ENCODE results near the gene CTAG1A. TPM values are rescaled to one million over a fixed set of nuclear protein-coding genes. Genes with fewer than 3 reads are reported as not detected.

The CTAG1A gene
- total RNA-seq, 1 experiment from 2014 or later: not detected

- Histone ChIP-seq H3K9me3 (ENCODE audit: low read depth, low read length, poor library complexity, severe bottlenecking) (no peaks in the 10 kb centered on the region), H3K4me3 (ENCODE audit: low read depth, low read length, poor library complexity, severe bottlenecking) (no peak overlapping the region), H3K4me1 (ENCODE audit: insufficient read depth, low read length, poor library complexity, severe bottlenecking) (no peaks in the 10 kb centered on the region), H3K36me3 (ENCODE audit: insufficient read depth, low read length, poor library complexity, severe bottlenecking) (no peaks in the 10 kb centered on the region), H3K27ac (ENCODE audit: low read depth, low read length, poor library complexity, severe bottlenecking) (no peak overlapping the region), H3K27me3 (replicated peaks; ENCODE audit: insufficient read depth, low read depth, low read length, poor library complexity) (no peaks in the 10 kb centered on the region)
- CTCF ChIA-PET: no interaction called here
- TF ChIP-seq EZH2 (IDR thresholded peaks at IDR 0.05; ENCODE audit: borderline replicate concordance, low read depth, low read length, poor library complexity, severe bottlenecking): no peak
- TF ChIP-seq, protein P1, sequence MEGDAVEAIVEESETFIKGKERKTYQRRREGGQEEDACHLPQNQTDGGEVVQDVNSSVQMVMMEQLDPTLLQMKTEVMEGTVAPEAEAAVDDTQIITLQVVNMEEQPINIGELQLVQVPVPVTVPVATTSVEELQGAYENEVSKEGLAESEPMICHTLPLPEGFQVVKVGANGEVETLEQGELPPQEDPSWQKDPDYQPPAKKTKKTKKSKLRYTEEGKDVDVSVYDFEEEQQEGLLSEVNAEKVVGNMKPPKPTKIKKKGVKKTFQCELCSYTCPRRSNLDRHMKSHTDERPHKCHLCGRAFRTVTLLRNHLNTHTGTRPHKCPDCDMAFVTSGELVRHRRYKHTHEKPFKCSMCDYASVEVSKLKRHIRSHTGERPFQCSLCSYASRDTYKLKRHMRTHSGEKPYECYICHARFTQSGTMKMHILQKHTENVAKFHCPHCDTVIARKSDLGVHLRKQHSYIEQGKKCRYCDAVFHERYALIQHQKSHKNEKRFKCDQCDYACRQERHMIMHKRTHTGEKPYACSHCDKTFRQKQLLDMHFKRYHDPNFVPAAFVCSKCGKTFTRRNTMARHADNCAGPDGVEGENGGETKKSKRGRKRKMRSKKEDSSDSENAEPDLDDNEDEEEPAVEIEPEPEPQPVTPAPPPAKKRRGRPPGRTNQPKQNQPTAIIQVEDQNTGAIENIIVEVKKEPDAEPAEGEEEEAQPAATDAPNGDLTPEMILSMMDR (conservative IDR thresholded peaks at IDR 0.05; ENCODE audit: low read depth, low read length): no peak
- DNase-seq (ENCODE audit: low spot score): no peak
- intact Hi-C loops (cut with micrococcal nuclease; ENCODE audit: unreplicated experiment): no loop called here
- BruUV-seq (replicated peaks): no TSS peak
- POLR2A ChIA-PET (ENCODE audit: low non-redundant PET): no interaction called here
These were observed 17.3 kb downstream of the CTAG1A start for GRCh38 chrX:154602226-154602625.

DNA sequence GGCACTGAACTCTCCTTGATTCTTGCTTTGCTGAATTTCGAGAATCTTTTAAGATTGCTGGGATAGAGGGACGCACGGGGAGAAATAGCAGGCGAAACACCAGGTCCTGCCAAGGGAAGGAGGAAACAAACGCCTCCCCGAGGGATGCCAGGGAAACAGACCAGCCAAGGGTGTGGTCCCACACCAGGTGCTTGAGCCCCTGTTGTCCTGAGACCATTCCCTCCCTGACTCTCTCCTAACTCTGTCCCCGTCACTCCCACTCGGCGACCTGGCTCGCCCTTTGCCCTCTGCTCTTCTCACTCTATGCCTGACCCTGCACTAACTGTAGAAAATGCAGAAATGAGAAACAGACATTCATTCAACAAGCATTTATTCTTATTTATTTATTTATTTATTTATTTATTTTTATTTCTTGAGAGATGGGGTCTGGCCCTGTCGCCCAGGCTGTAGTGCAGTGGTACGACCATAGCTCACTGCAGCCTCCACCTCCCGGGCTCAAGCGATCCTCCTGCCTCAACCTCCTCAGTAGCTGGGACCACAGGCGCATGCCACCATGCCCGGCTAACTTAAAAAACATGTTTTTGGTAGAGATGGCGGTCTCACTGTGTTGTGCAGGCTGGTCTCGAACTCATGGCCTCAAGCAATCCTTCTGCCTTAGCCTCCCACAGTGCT, 18.0 kb downstream of the CTAG1A start:
- H3K9me3 ChIP-seq (ENCODE audit: low read depth, low read length, poor library complexity, severe bottlenecking): no peaks in the 10 kb centered on the region
- BruUV-seq (replicated peaks): no TSS peak
- CTCF ChIA-PET: no interaction called here
- H3K27me3 ChIP-seq (replicated peaks; ENCODE audit: insufficient read depth, low read depth, low read length, poor library complexity): no peaks in the 10 kb centered on the region
- no peak for TF ChIP-seq EZH2 (IDR thresholded peaks at IDR 0.05; ENCODE audit: borderline replicate concordance, low read depth, low read length, poor library complexity, severe bottlenecking)
- TF ChIP-seq, protein P1 (conservative IDR thresholded peaks at IDR 0.05; ENCODE audit: low read depth, low read length): no peak
- intact Hi-C loops (cut with micrococcal nuclease; ENCODE audit: unreplicated experiment): no loop called here
- H3K4me1 ChIP-seq (ENCODE audit: insufficient read depth, low read length, poor library complexity, severe bottlenecking): no peaks in the 10 kb centered on the region
- no peak overlapping the region for H3K27ac ChIP-seq (ENCODE audit: low read depth, low read length, poor library complexity, severe bottlenecking)
- no peak overlapping the region for H3K4me3 ChIP-seq (ENCODE audit: low read depth, low read length, poor library complexity, severe bottlenecking)
- POLR2A ChIA-PET (ENCODE audit: low non-redundant PET): no interaction called here
- H3K36me3 ChIP-seq (ENCODE audit: insufficient read depth, low read length, poor library complexity, severe bottlenecking): no peaks in the 10 kb centered on the region
- DNase-seq (ENCODE audit: low spot score): no peak

DNA sequence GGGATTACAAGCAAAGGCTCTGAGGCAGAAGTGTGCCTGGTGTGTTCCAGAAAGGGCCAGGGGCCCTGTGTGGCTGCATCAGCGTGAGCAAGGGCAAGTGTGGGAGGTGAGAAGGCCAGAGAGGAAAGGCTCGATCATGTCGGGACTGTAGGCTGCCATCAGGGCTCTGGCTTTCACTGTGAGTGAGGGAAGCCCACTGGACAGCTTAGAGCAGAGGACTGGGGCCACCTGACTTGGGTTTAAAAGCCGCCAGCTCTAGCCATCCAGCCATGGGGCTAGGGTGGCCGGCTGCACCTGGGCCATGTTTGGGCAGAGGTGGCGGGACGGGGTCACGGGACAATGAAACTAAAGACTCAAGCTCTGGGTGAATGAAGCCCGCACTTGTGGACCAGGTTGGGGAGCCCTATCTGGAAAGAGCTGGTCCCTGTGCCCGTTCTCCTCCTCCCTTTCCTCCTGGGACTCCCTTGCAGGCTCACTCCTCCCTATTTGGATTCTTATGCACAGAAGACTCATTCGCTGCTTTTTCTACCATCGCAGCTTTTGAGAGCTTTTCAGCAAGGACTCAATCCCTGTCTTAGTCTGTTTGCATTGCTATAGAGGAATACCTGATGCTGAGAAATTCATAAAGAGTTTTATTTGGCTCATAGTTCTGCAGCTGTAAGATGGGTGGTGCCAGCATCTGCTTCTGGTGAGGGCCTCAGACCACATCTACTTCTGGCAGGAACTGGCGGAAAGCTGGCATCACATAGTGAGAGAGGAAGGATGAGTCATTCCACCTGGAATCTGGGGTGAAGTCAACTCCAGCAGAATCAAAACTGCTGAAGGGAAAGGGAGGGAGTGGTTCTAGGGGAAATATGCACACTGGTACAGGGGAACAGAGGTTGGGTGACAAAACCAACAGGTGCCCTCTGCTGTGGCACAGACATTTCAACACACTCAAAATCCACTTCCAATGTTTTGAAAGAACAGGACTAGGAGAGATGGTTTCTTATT, 18.8 kb downstream of the CTAG1A start:
- CTCF ChIA-PET: no interaction called here
- Histone ChIP-seq H3K27ac (ENCODE audit: low read depth, low read length, poor library complexity, severe bottlenecking) (no peak overlapping the region), H3K27me3 (replicated peaks; ENCODE audit: insufficient read depth, low read depth, low read length, poor library complexity) (no peaks in the 10 kb centered on the region), H3K4me1 (ENCODE audit: insufficient read depth, low read length, poor library complexity, severe bottlenecking) (no peaks in the 10 kb centered on the region), H3K4me3 (ENCODE audit: low read depth, low read length, poor library complexity, severe bottlenecking) (no peak overlapping the region), H3K36me3 (ENCODE audit: insufficient read depth, low read length, poor library complexity, severe bottlenecking) (no peaks in the 10 kb centered on the region), H3K9me3 (ENCODE audit: low read depth, low read length, poor library complexity, severe bottlenecking) (no peaks in the 10 kb centered on the region)
- peak; percentile 41 for DNase-seq (ENCODE audit: low spot score)
- TF ChIP-seq EZH2 (IDR thresholded peaks at IDR 0.05; ENCODE audit: borderline replicate concordance, low read depth, low read length, poor library complexity, severe bottlenecking): no peak
- TF ChIP-seq, protein P1 (conservative IDR thresholded peaks at IDR 0.05; ENCODE audit: low read depth, low read length): no peak
- no TSS peak for BruUV-seq (replicated peaks)
- POLR2A ChIA-PET (ENCODE audit: low non-redundant PET): no interaction called here
- intact Hi-C loops (cut with micrococcal nuclease; ENCODE audit: unreplicated experiment): no loop called here

Measured in A673 (cell line).